M059J (cell line): Measurements from ENCODE around the gene MGAT1. TPM values are rescaled to one million over a fixed set of nuclear protein-coding genes. Genes with fewer than 3 reads are reported as not detected.
A peak's percentile ranks its signal among the peaks of the same experiment; 100 is the strongest.
"Not testable (repeated sequence)": the region's sequence is repeated elsewhere in the genome, so short reads cannot be mapped to it uniquely, and the experiment has no call there.

Source experiments
- DNase-seq: peaks from one replicate; pipeline ENCODE4 v3.0.0-alpha.2; 2012; ENCODE audit warnings: low read depth
- total RNA-seq: library from RNA; depleted of rRNA; stranded (reverse); fragments of >200 nt; shearing (Covaris generic); gene quantifications from 2 replicates; pipeline ENCODE4 v1.2.3, GENCODE V29; 2014; rRNA removed

MGAT1 gene
- total RNA-seq = 66.3 and 107 TPM in 2 replicates

GRCh38 chr5:180802325-180803180 is at the start of gene MGAT1:
MGAT1 (minus strand) TSS chr5:180802806; CDS start chr5:180792971, 9,835 bp downstream.
- peak; percentile 78 for DNase-seq

GRCh38 chr5:180850434-180851078 is 48.0 kb upstream of the MGAT1 start:
- no peak for DNase-seq

GRCh38 chr5:180849827-180850226 is 47.2 kb upstream of the MGAT1 start:
- no peak for DNase-seq

GRCh38 chr5:180848878-180849277 is 46.3 kb upstream of the MGAT1 start:
- DNase-seq = no peak

GRCh38 chr5:180848265-180848664 is 45.7 kb upstream of the MGAT1 start:
- no peak for DNase-seq

- DNase-seq = no peak
These were observed 44.4 kb upstream of the MGAT1 start for GRCh38 chr5:180847026-180847425.

- DNase-seq = no peak
These were observed 42.3 kb upstream of the MGAT1 start for GRCh38 chr5:180844858-180845257.

- DNase-seq = no peak
These were observed 41.8 kb upstream of the MGAT1 start for GRCh38 chr5:180844432-180844831.

- DNase-seq = no peak
These were observed 37.3 kb upstream of the MGAT1 start for GRCh38 chr5:180839935-180840334.

GRCh38 chr5:180839227-180839626 is 36.6 kb upstream of the MGAT1 start:
- no peak for DNase-seq

- DNase-seq = no peak
These were observed 34.9 kb upstream of the MGAT1 start for GRCh38 chr5:180837478-180837877.

GRCh38 chr5:180832638-180833068 is 30.0 kb upstream of the MGAT1 start:
- DNase-seq = no peak

- DNase-seq = peak; percentile 65
These were observed 28.8 kb upstream of the MGAT1 start for GRCh38 chr5:180831139-180832093.

- peak; percentile 47 for DNase-seq
These were observed 27.9 kb upstream of the MGAT1 start for GRCh38 chr5:180830253-180831138.

- DNase-seq = no peak
These were observed 27.1 kb upstream of the MGAT1 start for GRCh38 chr5:180829726-180830125.

- not testable (repeated sequence) for DNase-seq
These were observed 26.3 kb upstream of the MGAT1 start for GRCh38 chr5:180828756-180829531.

- not testable (repeated sequence) for DNase-seq
These were observed 24.8 kb upstream of the MGAT1 start for GRCh38 chr5:180827374-180827773.

- peak; percentile 90 for DNase-seq
These were observed 23.3 kb upstream of the MGAT1 start for GRCh38 chr5:180825768-180826525.
